GM13976 (cell line): ENCODE results near the gene ERMP1.

Source experiments
- DNase-seq: peaks from one replicate; pipeline ENCODE4 v3.0.0; 2012; ENCODE audit warnings: low spot score
- CTCF ChIP-seq: IDR thresholded peaks from 2 replicates; pipeline ENCODE4 v1.5.1; 2012; ENCODE audit warnings: borderline replicate concordance, mild to moderate bottlenecking; ENCODE audit not compliant: insufficient read depth; ENCODE audit errors: extremely low read depth, missing control alignments, control extremely low read depth
- in situ Hi-C: fragments of 300-500 bp; cut with MboI; formaldehyde crosslinking; loops from one replicate; pipeline ENCODE4 v1.12.0; 2022; ENCODE audit warnings: low sequenced_read_pairs, mixed read lengths, inconsistent platforms; ENCODE audit not compliant: unreplicated experiment

ERMP1 gene

GRCh38 chr9:5756633-5757032 lies 76.3 kb downstream of the ERMP1 start:
- no peak for TF ChIP-seq CTCF
- no peak for DNase-seq
- in situ Hi-C loops = no loop called here

- DNase-seq = no peak
- no peak for TF ChIP-seq CTCF
- in situ Hi-C loops = no loop called here
Measured at GRCh38 chr9:5750569-5750968, 82.3 kb downstream of the ERMP1 start.

GRCh38 chr9:5749306-5749705 lies 83.6 kb downstream of the ERMP1 start:
- DNase-seq = no peak
- no peak for TF ChIP-seq CTCF
- in situ Hi-C loops = no loop called here

- DNase-seq = no peak
- in situ Hi-C loops = no loop called here
- no peak for TF ChIP-seq CTCF
Measured at GRCh38 chr9:5748438-5748837, 84.5 kb downstream of the ERMP1 start.

- no peak for TF ChIP-seq CTCF
- in situ Hi-C loops = no loop called here
- DNase-seq = no peak
Measured at GRCh38 chr9:5743109-5743508, 89.8 kb downstream of the ERMP1 start.

GRCh38 chr9:5736563-5737346 lies 96.2 kb downstream of the ERMP1 start:
- no peak for TF ChIP-seq CTCF
- no peak for DNase-seq
- in situ Hi-C loops = no loop called here
